Tibial nerve (tissue), 4 donors: ENCODE results near the gene MUC13.

Experiments
- CTCF ChIP-seq, 5 experiments: fragments of 200-600 bp in 3 of 5; fragments of 450-650 bp in 2 of 5; sonication (generic) in 3 of 5; IDR thresholded peaks; one replicate each; pipeline ENCODE4 v1.5.1; 2016 to 2019; ENCODE audit warnings: antibody characterized with exemption in 5 of 5, mild to moderate bottlenecking in 3 of 5, moderate library complexity in 2 of 5
- EP300 ChIP-seq, 2 donors: sonication (generic); formaldehyde crosslinking; IDR thresholded peaks; one replicate each; pipeline ENCODE4 v1.6.1; 2017; ENCODE audit warnings: antibody characterized with exemption in 2 of 2, mild to moderate bottlenecking in 1 of 2
- POLR2A ChIP-seq, 2 donors: fragments of 450-650 bp; IDR thresholded peaks; one replicate each; pipeline ENCODE4 v1.6.1; 2017; ENCODE audit warnings: antibody characterized with exemption in 2 of 2, mild to moderate bottlenecking in 2 of 2, moderate library complexity in 2 of 2

- TF ChIP-seq EP300 (IDR thresholded peaks at IDR 0.05) (no peak), CTCF (IDR thresholded peaks at IDR 0.05) (no peak), POLR2A (IDR thresholded peaks at IDR 0.05) (no peak)
Observed at GRCh38 chr3:124973290-124973689, 38.7 kb upstream of the MUC13 start.
